ENCODE data around the gene ILDR2. TPM values are rescaled to one million over a fixed set of nuclear protein-coding genes. Genes with fewer than 3 reads are reported as not detected.
A peak's percentile ranks its signal among the peaks of the same experiment; 100 is the strongest.

ILDR2 gene
- total and polyA plus RNA-seq, 4 donors = 16.3 to 27.6 (median 20.5) TPM

GRCh38 chr1:166859597-166859996, 115.7 kb downstream of the ILDR2 start:
- peaks cover 16% of the 10 kb centered on the region for H3K36me3 ChIP-seq (ENCODE audit: control insufficient read depth, insufficient read depth, low read length)
- no peak for DNase-seq (ENCODE audit: low read depth in 4 of 6, low spot score in 6 of 6)
- no peaks in the 10 kb centered on the region for H3K9me3 ChIP-seq (ENCODE audit: control insufficient read depth, insufficient read depth, low read length)
- H3K27ac ChIP-seq (ENCODE audit: low read depth, low read length) = no peak overlapping the region
- peaks cover 10% of the 10 kb centered on the region for H3K4me1 ChIP-seq (ENCODE audit: control insufficient read depth, insufficient read depth, low read length)
- WGBS (ENCODE audit: insufficient coverage) = 53% methylated on average over 2 of the region's 5 CpGs
- H3K4me3 ChIP-seq (ENCODE audit: low read depth, low read length) = no peak overlapping the region
- no peaks in the 10 kb centered on the region for H3K27me3 ChIP-seq (ENCODE audit: control insufficient read depth, insufficient read depth, low read length)

DNA sequence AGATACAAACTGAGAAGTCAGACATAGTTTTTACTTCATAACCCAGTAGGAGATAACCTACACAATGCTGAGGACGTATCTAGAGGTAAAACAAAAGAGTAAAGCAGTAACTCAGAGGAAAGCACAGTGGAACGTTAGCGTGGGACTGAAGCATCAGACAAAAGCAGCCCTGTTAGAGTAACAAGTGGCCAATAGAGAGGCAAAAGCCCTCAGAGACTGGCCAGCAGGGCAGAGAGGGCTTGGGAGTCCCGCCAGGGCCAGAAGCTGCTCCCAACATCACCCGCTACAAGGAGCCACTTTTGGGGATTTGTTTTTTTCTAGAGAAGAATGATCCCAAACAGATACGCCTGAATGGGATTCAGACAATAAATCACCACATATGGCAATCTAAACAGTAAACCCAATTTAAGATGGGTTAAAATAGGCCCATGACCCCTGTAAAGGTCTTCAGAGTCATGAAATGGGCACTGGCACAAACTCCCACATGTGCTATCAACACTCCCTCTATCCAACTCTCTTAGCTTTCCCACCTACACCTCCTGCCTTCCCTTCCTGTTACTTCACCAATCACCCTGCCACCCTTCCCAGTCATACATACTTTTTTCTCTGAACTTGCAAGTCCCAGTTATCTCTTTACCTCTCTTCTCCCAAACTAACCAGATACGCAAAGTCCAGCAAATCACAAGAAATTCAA, 116.5 kb downstream of the ILDR2 start:
- H3K9me3 ChIP-seq (ENCODE audit: control insufficient read depth, insufficient read depth, low read length) = no peaks in the 10 kb centered on the region
- H3K27me3 ChIP-seq (ENCODE audit: control insufficient read depth, insufficient read depth, low read length) = no peaks in the 10 kb centered on the region
- no peak overlapping the region for H3K4me3 ChIP-seq (ENCODE audit: low read depth, low read length)
- H3K4me1 ChIP-seq (ENCODE audit: control insufficient read depth, insufficient read depth, low read length) = peaks cover 10% of the 10 kb centered on the region
- peak in 2 of 6 donors; percentile 24 to 50 for DNase-seq (ENCODE audit: low read depth in 4 of 6, low spot score in 6 of 6)
- H3K27ac ChIP-seq (ENCODE audit: low read depth, low read length) = peak overlapping the region; percentile 37
- peaks cover 15% of the 10 kb centered on the region for H3K36me3 ChIP-seq (ENCODE audit: control insufficient read depth, insufficient read depth, low read length)
- WGBS (ENCODE audit: insufficient coverage) = 25% methylated on average over 3 of the region's 7 CpGs

Small RNAs within 50 kb of the gene (small RNA-seq; reads per million reads assigned to genes)
- 0.28 reads per million, percentile 24 among the genes with 10 or more reads in this experiment for gene RNA5SP65 (ENCODE audit: low replicate concordance)

Other genes with a start within 250 kb of the ILDR2 start
- gene POGK, start 136.1 kb downstream of the ILDR2 start, total RNA-seq = 10 to 100 TPM; 30.0 to 39.9 TPM
- gene POGK, start 136.1 kb downstream of the ILDR2 start, polyA plus RNA-seq (ENCODE audit: insufficient read length in 2 of 2) = 10 to 100 TPM; 33.1 to 42.0 TPM
- 10 to 100 TPM; 21.3 to 29.5 TPM for gene TADA1, start 99.3 kb downstream of the ILDR2 start, total RNA-seq
- gene TADA1, start 99.3 kb downstream of the ILDR2 start, polyA plus RNA-seq (ENCODE audit: insufficient read length in 2 of 2) = 10 to 100 TPM; 26.6 to 30.0 TPM
- gene MAEL, start 13.7 kb upstream of the ILDR2 start, total RNA-seq = 1 to 10 TPM; 1.5 to 2.8 TPM
- 1 to 10 TPM; 2.9 to 3.5 TPM for gene MAEL, start 13.7 kb upstream of the ILDR2 start, polyA plus RNA-seq (ENCODE audit: insufficient read length in 2 of 2)
- under 1 TPM; 0.30 to 0.44 TPM for gene GPA33, start 114.8 kb upstream of the ILDR2 start, total RNA-seq
- gene GPA33, start 114.8 kb upstream of the ILDR2 start, polyA plus RNA-seq (ENCODE audit: insufficient read length in 2 of 2) = under 1 TPM; 0.18 to 0.19 TPM
- gene STYXL2, start 118.5 kb upstream of the ILDR2 start, total RNA-seq = under 1 TPM; 0.69 to 0.94 TPM
- 1 to 10 TPM; 1.0 to 1.2 TPM for gene STYXL2, start 118.5 kb upstream of the ILDR2 start, polyA plus RNA-seq (ENCODE audit: insufficient read length in 2 of 2)
- gene POU2F1, start 245.3 kb upstream of the ILDR2 start, total RNA-seq = 10 to 100 TPM; 14.2 to 28.8 TPM
- gene POU2F1, start 245.3 kb upstream of the ILDR2 start, polyA plus RNA-seq (ENCODE audit: insufficient read length in 2 of 2) = 10 to 100 TPM; 17.2 to 17.4 TPM

Data from spinal cord (tissue), 10 donors.